ENCODE data around the gene B3GAT2.

GRCh38 chr6:70982747-70983146 lies 25.9 kb upstream of the B3GAT2 start:
- no peak for TF ChIP-seq CTCF (optimal IDR thresholded peaks at IDR 0.05 in 1 of 3, IDR thresholded peaks at IDR 0.05 in 1 of 3, conservative IDR thresholded peaks at IDR 0.05 in 1 of 3; ENCODE audit: extremely low read depth in 1 of 3, insufficient read depth in 2 of 3, low read length in 3 of 3)
- no peak for TF ChIP-seq EZH2 (IDR thresholded peaks at IDR 0.05; ENCODE audit: low read length)
